HepG2 (cell line): ENCODE measurements around the gene ADAMTSL4. TPM values are rescaled to one million over a fixed set of nuclear protein-coding genes. Genes with fewer than 3 reads are reported as not detected.

Experiments used
- ATAC-seq: fragments of 200-7000 bp; cut with Tn5 transposase; 3 replicates; pipeline ENCODE4 v1.9.1; 2020; ENCODE audit warnings: mild to moderate bottlenecking, moderate library complexity
- BruUV-seq: library from RNA; stranded (reverse); fragments of 400-500 nt; replicated peaks from 2 replicates; lab custom pipeline; 2021; lab: Mats Ljungman, UMichigan
- CTCF ChIA-PET: fragments of 300-600 bp; formaldehyde crosslinking; extraction: SDS; loops from one replicate; lab custom pipeline; 2021; ENCODE audit warnings: low total read pairs, inconsistent platforms, low intra/inter-chr PET ratio; lab: Yijun Ruan, JAX
- POLR2A ChIA-PET: fragments of 350-600 bp; sonication (Branson Sonifier 250); formaldehyde crosslinking; loops from one replicate; lab custom pipeline; 2020; ENCODE audit warnings: antibody characterized with exemption, inconsistent platforms; lab: Yijun Ruan, JAX
- DNase-seq: peaks from one replicate; pipeline ENCODE4 v3.0.0-alpha.2; 2015; ENCODE audit warnings: low spot score
- FAIRE-seq: peaks from 3 replicates; lab custom pipeline; 2011; peaks lifted over from hg19 to GRCh38; lab: Jason Lieb, UNC
- H2AFZ ChIP-seq: one replicate; pipeline ENCODE4 v1.6.1; 2011; ENCODE audit warnings: low read length, inconsistent platforms
- H3K27ac ChIP-seq: fragments of 300-600 bp; 3 replicates; pipeline ENCODE4 v1.8.0; 2011; ENCODE audit warnings: mixed run types, mild to moderate bottlenecking, mixed read lengths, low read length, inconsistent platforms; ENCODE audit not compliant: insufficient read depth; ENCODE audit errors: extremely low read length
- H3K27me3 ChIP-seq, 2 experiments: fragments of 200-600 bp in 1 of 2; 2 replicates in 1 of 2; 3 replicates in 1 of 2; pipeline versions ENCODE4 v1.6.0 to v1.8.0; 2011; ENCODE audit warnings: low read length in 2 of 2, mild to moderate bottlenecking in 2 of 2, moderate library complexity in 2 of 2, inconsistent platforms in 1 of 2; ENCODE audit not compliant: insufficient read depth in 2 of 2, control insufficient read depth in 1 of 2
- H3K36me3 ChIP-seq, 2 experiments: fragments of 200-600 bp in 1 of 2; replicated peaks in 1 of 2; 2 replicates in 1 of 2; 3 replicates in 1 of 2; pipeline versions ENCODE4 v1.5.1 to v1.8.0; 2011; ENCODE audit warnings: low read length in 2 of 2, inconsistent platforms in 1 of 2; ENCODE audit not compliant: insufficient read depth in 2 of 2, control insufficient read depth in 1 of 2
- H3K4me1 ChIP-seq: 2 replicates; pipeline ENCODE4 v1.5.1; 2012; ENCODE audit warnings: low read length, inconsistent platforms; ENCODE audit not compliant: insufficient read depth
- H3K4me2 ChIP-seq: 2 replicates; pipeline ENCODE4 v1.6.0; 2011; ENCODE audit warnings: low read depth, low read length, inconsistent platforms
- H3K4me3 ChIP-seq, 3 experiments: fragments of 200-600 bp in 1 of 3; sonication (generic), shearing (Covaris generic) in 1 of 3; replicated peaks in 1 of 3; 2 replicates each; pipeline ENCODE4 v1.5.1; 2011 to 2016; ENCODE audit warnings: low read length in 3 of 3, inconsistent platforms in 2 of 3, low read depth in 2 of 3, mild to moderate bottlenecking in 2 of 3, control low read depth in 1 of 3, mixed read lengths in 1 of 3; ENCODE audit not compliant: insufficient read depth in 1 of 3
- H3K79me2 ChIP-seq: one replicate; pipeline ENCODE4 v1.6.1; 2011; ENCODE audit warnings: low read length, inconsistent platforms; ENCODE audit not compliant: insufficient read depth
- H3K9ac ChIP-seq: 2 replicates; pipeline ENCODE4 v1.6.0; 2011; ENCODE audit warnings: mild to moderate bottlenecking, low read depth, low read length, inconsistent platforms; ENCODE audit not compliant: insufficient read depth
- H3K9me3 ChIP-seq: 2 replicates; pipeline ENCODE4 v1.5.1; 2012; ENCODE audit warnings: mild to moderate bottlenecking, low read length
- H4K20me1 ChIP-seq: 2 replicates; pipeline ENCODE4 v1.6.0; 2011; ENCODE audit warnings: inconsistent platforms, mild to moderate bottlenecking, low read length, moderate library complexity; ENCODE audit not compliant: insufficient read depth
- AGO2 ChIP-seq: fragments of 200-400 bp; formaldehyde crosslinking; optimal IDR thresholded peaks from 2 replicates; pipeline ENCODE3; 2017; ENCODE audit warnings: mild to moderate bottlenecking, low read depth, low read length, moderate library complexity
- HNRNPH1 ChIP-seq: fragments of 200-400 bp; formaldehyde crosslinking; optimal IDR thresholded peaks from 2 replicates; pipeline ENCODE3; 2017; ENCODE audit warnings: mild to moderate bottlenecking, low read depth, low read length
- RXRA ChIP-seq: sonication (generic); formaldehyde crosslinking; IDR thresholded peaks from 2 replicates; pipeline ENCODE4 v1.5.1; 2020; ENCODE audit warnings: missing genetic modification reagents
- ZFP1 ChIP-seq: IDR thresholded peaks from 2 replicates; pipeline ENCODE4 v1.6.1; 2016
- ZNF234 ChIP-seq: sonication (generic); formaldehyde crosslinking; conservative IDR thresholded peaks from 2 replicates; pipeline ENCODE4 v1.5.1; 2020; ENCODE audit warnings: mild to moderate bottlenecking, missing genetic modification reagents
- ZNF687 ChIP-seq: sonication (generic); formaldehyde crosslinking; IDR thresholded peaks from 2 replicates; pipeline ENCODE4 v1.5.1; 2020; ENCODE audit warnings: mild to moderate bottlenecking, missing genetic modification reagents, moderate library complexity
- WGBS: methylation state at CpG from one replicate; pipeline ENCODE4 v1.1.6; 2017; ENCODE audit warnings: low lambda C conversion rate; 5-methylcytosine and 5-hydroxymethylcytosine counted together
- in situ Hi-C: cut with HindIII; loops from 2 replicates; pipeline ENCODE4 v1.10.0; 2017; ENCODE audit warnings: low pct_unique_long_range_greater_than_20kb; ENCODE audit not compliant: extremely low pct_ligation_motif_present
- intact Hi-C: fragments of 100-400 bp; cut with micrococcal nuclease; formaldehyde crosslinking; loops from one replicate; pipeline ENCODE4 v1.10.0; 2022; ENCODE audit not compliant: unreplicated experiment
- polyA plus RNA-seq, 8 experiments: library from polyadenylated mRNA; depleted of rRNA in 3 of 8; stranded (reverse) in 7 of 8; unstranded in 1 of 8; fragments of >200 nt; fragmentation: Illumina TruSeq in 4 of 8; extraction: Trizol in 4 of 8; gene quantifications; 2 replicates each; pipeline versions ENCODE4 v1.2.1 to v1.2.3, GENCODE V29; 2011 to 2016; ENCODE audit warnings: low read depth in 4 of 8, missing spikeins in 1 of 8, mixed read lengths in 1 of 8; ENCODE audit not compliant: insufficient read depth in 1 of 8
- total RNA-seq, 5 experiments: library from RNA; depleted of rRNA; stranded (reverse); fragments of >200 nt; fragmentation: Illumina TruSeq; extraction: Trizol; gene quantifications; 2 replicates each; pipeline ENCODE4 v1.2.3, GENCODE V29; 2016; ENCODE audit warnings: low read depth in 1 of 5

The ADAMTSL4 gene
- total and polyA plus RNA-seq, 2 of the 13 experiments (the other 11 are each of a cell fraction or from before 2014, with no cell fraction given): 3.9 to 16.4 TPM

GRCh38 chr1:150553392-150554085 is 4.3 kb downstream of the ADAMTSL4 start:
- Histone ChIP-seq H3K79me2 (no peaks in the 10 kb centered on the region), H4K20me1 (no peaks in the 10 kb centered on the region), H3K27ac (peak overlapping the region; percentile 76), H3K4me2 (0 out of 2 replicates have a peak overlapping the region, but pooled peaks have one; percentile 81), H3K4me3 (peak overlapping the region in 1 of 3 experiments; percentile 66; a peak in 1 of 6 replicates), H3K4me1 (peaks cover 58% of the 10 kb centered on the region), H3K9me3 (no peaks in the 10 kb centered on the region), H3K36me3 (peaks cover 0 to 5% of the 10 kb centered on the region in 2 experiments; a peak in 2 of 5 replicates), H3K27me3 (no peaks in the 10 kb centered on the region; a peak in 1 of 5 replicates), H3K9ac (no peak overlapping the region), H2AFZ (no peak overlapping the region)
- ChIA-PET POLR2A (interaction anchor here (1.5 to 6.9 kb wide), 3 partner anchors 8 to 38 kb away, joined by 3 to 88 read pairs (median 7); partner anchors contain the start of gene FALEC), CTCF (no interaction called here)
- intact Hi-C loops: loop anchor here (10.0 kb wide), 1 partner anchor 299 kb away; the partner anchor contains the start of gene CA14
- TF ChIP-seq RXRA (CRISPR knock-in tag): no peak
- no peak for TF ChIP-seq HNRNPH1
- no peak for TF ChIP-seq ZFP1
- TF ChIP-seq AGO2: peak; percentile 65
- ATAC-seq (no peak), DNase-seq (no peak), FAIRE-seq (no peak)
- WGBS: 91% methylated on average over 5 of the region's 23 CpGs
- BruUV-seq: no TSS peak
- in situ Hi-C loops: loop anchor here (5.0 kb wide), 1 partner anchor 86 kb away; no protein-coding TSS in a partner anchor

GRCh38 chr1:150554086-150554452 is 4.9 kb downstream of the ADAMTSL4 start:
- BruUV-seq: no TSS peak
- intact Hi-C loops (loop anchor here (10.0 kb wide), 1 partner anchor 299 kb away; the partner anchor contains the start of gene CA14), in situ Hi-C loops (loop anchor here (5.0 kb wide), 1 partner anchor 87 kb away; no protein-coding TSS in a partner anchor)
- Histone ChIP-seq H3K9ac (no peak overlapping the region), H3K4me3 (no peak overlapping the region), H3K4me1 (peaks cover 58% of the 10 kb centered on the region), H2AFZ (no peak overlapping the region), H3K36me3 (peaks cover 0 to 5% of the 10 kb centered on the region in 2 experiments; a peak in 2 of 5 replicates), H3K27ac (no peak overlapping the region), H3K27me3 (no peaks in the 10 kb centered on the region; a peak in 1 of 5 replicates), H3K9me3 (no peaks in the 10 kb centered on the region), H4K20me1 (no peaks in the 10 kb centered on the region), H3K79me2 (no peaks in the 10 kb centered on the region), H3K4me2 (no peak overlapping the region)
- 99% methylated on average over 7 of the region's 8 CpGs for WGBS
- 0 out of 2 replicates have a peak, but pooled peaks have one; percentile 1 for TF ChIP-seq ZNF687 (CRISPR knock-in tag)
- no peak for TF ChIP-seq ZNF234 (CRISPR knock-in tag)
- POLR2A ChIA-PET: interaction anchor here (0.8 to 6.9 kb wide), 3 partner anchors 8 to 25 kb away, joined by 3 to 88 read pairs (median 3); partner anchors contain the start of gene MCL1
- no peak for FAIRE-seq
- DNase-seq: no peak
- CTCF ChIA-PET: no interaction called here
- no peak for ATAC-seq
